ENCODE data around the gene PROCA1. TPM values are rescaled to one million over a fixed set of nuclear protein-coding genes. Genes with fewer than 3 reads are reported as not detected.

PROCA1 gene
- total RNA-seq, 4 donors from 2014 or later = 0.36 to 6.2 TPM; not detected in 2

- H3K36me3 ChIP-seq = peaks cover 36% of the 10 kb centered on the region
- no peak for DNase-seq (ENCODE audit: low spot score in 2 of 2)
- whole genome bisulfite sequencing = 73% methylated on average over 5 of the region's 7 CpGs
- H3K4me3 ChIP-seq = no peak overlapping the region
- H3K4me1 ChIP-seq = peaks cover 15% of the 10 kb centered on the region
- H3K27me3 ChIP-seq = no peaks in the 10 kb centered on the region
- H3K27ac ChIP-seq = no peak overlapping the region
- no peak for TF ChIP-seq CTCF (IDR thresholded peaks at IDR 0.05)
- TF ChIP-seq POLR2A (IDR thresholded peaks at IDR 0.05) = no peak
- no peak for TF ChIP-seq EP300 (IDR thresholded peaks at IDR 0.05)
- TF ChIP-seq POLR2AphosphoS5 (IDR thresholded peaks at IDR 0.05) = no peak
- H3K9me3 ChIP-seq = no peaks in the 10 kb centered on the region
Observed at GRCh38 chr17:28706471-28707338, 5.0 kb downstream of the PROCA1 start.

- Histone ChIP-seq H3K36me3 (peaks cover 44% of the 10 kb centered on the region), H3K27me3 (no peaks in the 10 kb centered on the region), H3K4me1 (peaks cover 11% of the 10 kb centered on the region), H3K9me3 (no peaks in the 10 kb centered on the region), H3K27ac (no peak overlapping the region), H3K4me3 (no peak overlapping the region)
- no peak for DNase-seq (ENCODE audit: low spot score in 2 of 2)
- WGBS = 83% methylated on average over 2 of the region's 10 CpGs
- TF ChIP-seq POLR2AphosphoS5 (IDR thresholded peaks at IDR 0.05) (no peak), EP300 (IDR thresholded peaks at IDR 0.05) (no peak), POLR2A (IDR thresholded peaks at IDR 0.05) (no peak), CTCF (IDR thresholded peaks at IDR 0.05) (no peak)
Observed at GRCh38 chr17:28705728-28706334, 5.9 kb downstream of the PROCA1 start.

GRCh38 chr17:28705074-28705659, 6.5 kb downstream of the PROCA1 start:
- Histone ChIP-seq H3K4me3 (no peak overlapping the region), H3K27ac (no peak overlapping the region), H3K4me1 (peaks cover 5% of the 10 kb centered on the region), H3K9me3 (no peaks in the 10 kb centered on the region), H3K27me3 (no peaks in the 10 kb centered on the region), H3K36me3 (peaks cover 51% of the 10 kb centered on the region)
- no peak for TF ChIP-seq POLR2AphosphoS5 (IDR thresholded peaks at IDR 0.05)
- TF ChIP-seq POLR2A (IDR thresholded peaks at IDR 0.05) = no peak
- no peak for TF ChIP-seq CTCF (IDR thresholded peaks at IDR 0.05)
- TF ChIP-seq EP300 (IDR thresholded peaks at IDR 0.05) = no peak
- DNase-seq (ENCODE audit: low spot score in 2 of 2) = no peak
- 69% methylated on average over 5 of the region's 5 CpGs for WGBS

DNA sequence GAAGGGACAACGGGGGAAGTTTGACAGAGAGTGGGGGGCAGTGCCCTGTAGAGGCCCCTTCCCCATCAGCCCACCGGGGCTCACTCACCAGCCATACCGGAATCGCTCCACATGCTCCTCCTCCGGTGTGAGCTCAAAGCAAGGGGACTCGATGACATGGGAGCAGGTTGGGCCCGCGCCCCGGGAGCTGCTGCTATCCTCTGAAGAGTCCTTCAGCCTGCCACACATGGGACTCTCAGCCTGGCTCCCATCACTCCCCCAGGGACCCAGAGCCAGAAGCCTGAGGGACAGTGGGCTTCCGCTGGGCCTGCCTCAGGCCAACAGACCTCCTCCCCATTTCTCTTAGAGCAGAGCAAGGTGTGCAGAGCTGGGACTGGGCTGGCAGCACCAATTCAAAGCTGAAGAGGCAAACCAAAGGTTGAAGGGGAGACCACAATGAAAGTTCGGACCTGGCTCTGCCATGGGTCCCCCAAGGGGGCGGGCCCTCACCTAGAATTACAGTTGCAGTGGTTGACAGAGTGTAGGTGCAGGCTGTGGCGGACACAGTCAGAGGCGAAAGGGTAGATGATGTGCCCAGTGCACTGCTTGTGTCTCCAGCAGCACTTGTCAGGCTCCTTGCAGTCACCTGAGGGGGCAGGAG, 7.3 kb downstream of the PROCA1 start:
- no peak overlapping the region for H3K27ac ChIP-seq
- 91% methylated on average over 13 of the region's 14 CpGs for WGBS
- no peaks in the 10 kb centered on the region for H3K9me3 ChIP-seq
- TF ChIP-seq POLR2AphosphoS5 (IDR thresholded peaks at IDR 0.05) (no peak), POLR2A (IDR thresholded peaks at IDR 0.05) (no peak), EP300 (IDR thresholded peaks at IDR 0.05) (no peak), CTCF (IDR thresholded peaks at IDR 0.05) (no peak)
- no peaks in the 10 kb centered on the region for H3K27me3 ChIP-seq
- no peak for DNase-seq (ENCODE audit: low spot score in 2 of 2)
- no peak overlapping the region for H3K4me3 ChIP-seq
- peaks cover 59% of the 10 kb centered on the region for H3K36me3 ChIP-seq
- H3K4me1 ChIP-seq = no peaks in the 10 kb centered on the region

All from suprapubic skin (tissue), 4 donors.